NCI-H226 (cell line): ENCODE measurements around the gene BTN1A1.
"Not testable (repeated sequence)": the region's sequence is repeated elsewhere in the genome, so short reads cannot be mapped to it uniquely, and the experiment has no call there.

Source experiments
- DNase-seq: peaks from one replicate; pipeline ENCODE4 v3.0.0-alpha.2; 2015

BTN1A1 gene

DNA sequence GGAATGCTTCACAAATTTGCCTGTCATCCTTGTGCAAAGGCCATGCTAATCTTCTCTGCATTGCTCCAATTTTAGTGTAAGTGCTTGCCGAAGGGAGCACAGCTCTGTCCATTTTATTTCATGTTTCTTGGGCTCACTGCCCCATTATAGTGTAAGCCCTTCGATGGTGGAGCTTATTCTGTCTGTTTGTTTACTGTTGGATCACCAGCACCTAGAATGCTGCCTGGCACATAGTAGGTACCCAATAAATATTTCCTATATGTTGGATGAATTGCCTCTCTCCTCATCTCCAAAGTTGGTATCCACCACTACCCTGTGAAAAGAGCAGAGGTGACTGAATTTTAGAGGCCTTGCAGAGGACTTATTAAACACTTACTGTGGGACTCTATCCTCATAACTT lies 19.3 kb downstream of the BTN1A1 start:
- no peak for DNase-seq

DNA sequence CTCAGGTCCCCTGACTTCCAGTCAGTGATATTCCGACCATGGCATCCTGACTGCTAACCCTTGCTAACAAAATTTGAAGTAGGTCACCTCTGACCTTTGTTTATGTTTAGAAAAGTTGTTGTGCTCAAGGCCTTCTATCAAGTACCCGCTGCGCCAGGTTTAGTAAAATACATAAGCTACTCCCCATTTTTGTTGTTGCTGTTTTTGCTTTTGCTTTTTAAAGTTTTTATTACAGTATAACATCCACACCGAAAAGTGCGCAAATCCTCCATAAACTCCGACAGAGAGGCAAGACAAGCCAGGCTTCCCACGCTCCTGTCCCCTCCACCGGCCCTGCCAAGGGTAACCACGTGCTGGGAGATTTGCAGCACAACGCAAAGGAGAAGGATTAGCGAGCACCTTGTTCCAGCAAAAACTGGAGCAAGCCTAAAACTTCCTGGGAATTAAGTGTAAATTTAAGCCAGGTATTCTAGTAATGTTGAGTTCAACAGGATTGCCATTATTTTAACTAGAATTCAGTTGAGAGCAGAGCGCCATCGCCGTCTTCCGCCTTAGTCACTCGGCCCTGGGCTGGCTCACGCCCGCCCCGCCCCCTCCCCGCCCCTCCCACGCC lies 20.2 kb downstream of the BTN1A1 start:
- no peak for DNase-seq

- DNase-seq = peak; percentile 70
Measured at GRCh38 chr6:26520850-26521599, 20.9 kb downstream of the BTN1A1 start.

- DNase-seq = peak; percentile 74
Measured at GRCh38 chr6:26521600-26522391, 21.7 kb downstream of the BTN1A1 start.

DNA sequence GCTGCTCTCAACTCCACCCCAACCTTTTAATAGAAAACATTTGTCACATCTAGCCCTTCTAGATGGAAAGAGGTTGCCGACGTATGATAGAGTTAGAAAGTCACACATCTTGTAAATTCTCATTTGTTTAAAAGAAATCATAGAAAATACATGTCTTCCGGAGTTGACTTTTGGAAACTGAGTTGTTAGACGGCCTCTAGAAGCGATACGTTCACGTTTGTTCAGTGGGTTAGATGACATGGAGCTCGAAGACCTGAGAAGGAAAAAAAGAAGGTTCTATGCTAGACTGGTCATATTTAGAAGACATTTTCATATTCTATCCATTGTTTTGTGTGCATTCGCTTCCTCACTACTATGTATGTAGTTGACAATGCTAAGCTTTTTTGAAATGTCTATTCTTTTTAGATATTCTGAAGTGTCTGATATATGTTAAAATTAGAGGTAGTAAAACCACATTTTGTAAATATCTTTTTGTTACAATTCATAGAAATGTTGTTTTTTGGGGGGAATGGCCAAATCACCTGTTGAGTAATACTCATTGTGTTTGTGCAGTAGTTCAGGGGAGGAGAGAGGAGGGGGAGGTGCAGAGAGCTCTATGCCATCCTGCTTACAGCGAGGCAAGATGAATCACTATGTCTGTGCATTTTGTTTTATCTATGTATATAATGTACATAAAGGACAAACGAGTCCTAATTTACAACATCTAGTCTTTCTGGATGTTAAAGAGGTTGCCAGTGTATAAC lies 22.6 kb downstream of the BTN1A1 start:
- not testable (repeated sequence) for DNase-seq

DNA sequence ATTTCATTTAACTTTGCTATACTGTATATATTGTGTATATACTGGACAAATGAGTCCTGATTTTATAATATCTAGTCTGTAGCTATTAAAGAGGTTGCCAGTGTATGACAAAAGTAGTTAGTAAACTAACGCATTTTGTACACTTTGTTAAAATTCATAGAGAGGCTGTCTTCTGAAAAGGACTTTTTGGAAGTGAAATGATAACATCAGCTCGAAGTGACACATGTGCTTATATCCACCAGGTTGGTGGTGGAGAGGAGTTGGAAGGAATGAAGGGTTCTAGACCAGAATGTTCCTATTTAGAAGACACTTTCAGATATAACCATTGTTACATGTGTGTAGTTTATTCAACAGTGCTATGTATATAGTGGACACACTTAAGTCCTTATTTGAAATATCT lies 24.2 kb downstream of the BTN1A1 start:
- DNase-seq = not testable (repeated sequence)

- no peak for DNase-seq
Measured at GRCh38 chr6:26524722-26525370, 24.7 kb downstream of the BTN1A1 start.

GRCh38 chr6:26525838-26526237 lies 25.7 kb downstream of the BTN1A1 start:
- no peak for DNase-seq

- DNase-seq = no peak
Measured at GRCh38 chr6:26526928-26527327, 26.8 kb downstream of the BTN1A1 start.

GRCh38 chr6:26530203-26530602 lies 30.1 kb downstream of the BTN1A1 start:
- no peak for DNase-seq

GRCh38 chr6:26531897-26532296 lies 31.8 kb downstream of the BTN1A1 start:
- no peak for DNase-seq

GRCh38 chr6:26532699-26533531 lies 32.8 kb downstream of the BTN1A1 start:
- DNase-seq = peak; percentile 82

GRCh38 chr6:26533532-26533931 lies 33.4 kb downstream of the BTN1A1 start:
- DNase-seq = no peak

- no peak for DNase-seq
Measured at GRCh38 chr6:26534681-26535465, 34.8 kb downstream of the BTN1A1 start.

- no peak for DNase-seq
Measured at GRCh38 chr6:26536571-26537159, 36.6 kb downstream of the BTN1A1 start.

DNA sequence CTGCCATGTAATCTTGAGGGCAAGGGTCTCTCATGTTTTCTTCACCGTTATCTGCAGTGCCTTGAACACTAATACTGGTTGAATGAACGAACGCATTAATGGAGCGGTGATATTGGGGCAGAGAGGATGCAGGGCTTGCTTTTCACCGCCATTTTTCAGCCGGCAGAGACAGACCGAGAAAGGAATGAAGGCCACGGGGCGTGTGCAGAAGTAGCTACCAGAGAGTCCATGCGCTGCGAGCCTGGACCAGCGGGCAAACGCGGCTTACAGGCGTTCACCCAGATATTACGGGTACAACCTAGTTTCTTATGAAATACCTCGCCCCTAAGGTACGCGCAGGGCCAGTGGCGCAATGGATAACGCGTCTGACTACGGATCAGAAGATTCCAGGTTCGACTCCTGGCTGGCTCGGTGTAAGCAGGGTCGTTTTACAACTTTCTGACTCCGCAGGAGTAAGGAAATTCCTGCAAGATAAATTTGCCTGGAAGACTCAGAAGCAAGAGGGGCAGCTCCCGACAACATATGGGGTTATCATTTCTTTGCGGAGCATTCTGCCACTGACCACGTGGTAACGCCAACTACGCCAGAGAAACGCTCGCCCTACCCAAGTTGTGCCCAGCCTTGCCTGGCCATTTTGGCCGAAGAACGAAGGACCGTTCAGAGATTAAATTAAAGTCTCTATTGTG lies 37.2 kb downstream of the BTN1A1 start:
- peak; percentile 96 for DNase-seq

- peak; percentile 92 for DNase-seq
Measured at GRCh38 chr6:26537846-26538571, 37.9 kb downstream of the BTN1A1 start, which contains the start of gene HMGN4. TSS of gene HMGN4 (plus strand) at chr6:26538366. CDS start at chr6:26545207, 6,841 bp downstream.

GRCh38 chr6:26538572-26538902 lies 38.4 kb downstream of the BTN1A1 start:
- DNase-seq = no peak

DNA sequence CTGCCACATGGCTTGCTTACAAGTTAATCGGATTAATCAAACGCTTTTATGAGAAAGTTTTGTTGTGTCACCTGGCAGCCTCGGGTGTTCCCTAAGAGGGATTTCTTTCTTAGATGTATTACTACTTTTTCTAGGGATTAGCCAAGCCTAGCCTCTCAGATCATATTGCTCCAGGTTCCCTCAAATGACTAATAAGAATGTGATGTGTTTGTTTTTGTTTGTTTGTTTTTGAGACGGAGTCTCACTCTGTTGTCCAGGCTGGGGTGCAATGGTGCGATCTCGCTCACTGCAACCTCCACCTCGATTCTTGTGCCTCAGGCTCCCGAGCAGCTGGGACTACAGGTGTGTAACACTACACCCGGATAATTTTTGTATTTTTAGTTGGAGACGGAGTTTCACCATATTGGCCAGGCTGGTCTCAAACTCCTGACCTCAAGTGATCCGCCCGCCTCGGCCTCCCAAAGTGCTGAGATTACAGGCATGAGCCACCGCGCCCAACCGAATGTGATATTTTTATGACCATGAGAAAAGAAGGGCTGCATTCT lies 39.0 kb downstream of the BTN1A1 start:
- DNase-seq = no peak
